Natural killer cell treated with Interleukin-12 subunit alpha and Interleukin-12 subunit beta and Interleukin-15 and Interleukin-18, amount 100 ng/mL, for 72 hours (primary cell): ENCODE data around the gene MRNIP. TPM values are rescaled to one million over a fixed set of nuclear protein-coding genes. Genes with fewer than 3 reads are reported as not detected.
"Not testable (repeated sequence)": the region's sequence is repeated elsewhere in the genome, so short reads cannot be mapped to it uniquely, and the experiment has no call there.

Experiments
- ATAC-seq, 2 donors: fragments of 150-1000 bp; cut with Tn5 transposase in 1 of 2; sonication (Bioruptor Pico), chemical (Tn5 transposase) in 1 of 2; 2 replicates each; pipeline ENCODE4 v1.10.0; 2021
- DNase-seq: peaks from one replicate; pipeline ENCODE4 v3.0.0; 2022; ENCODE audit warnings: low spot score
- H3K27ac Mint-ChIP-seq, 2 donors: 1 replicate in 1 of 2; 2 replicates in 1 of 2; pipeline ENCODE4 v1.8.0; 2022; ENCODE audit warnings: mixed read lengths in 2 of 2, mild to moderate bottlenecking in 1 of 2, moderate library complexity in 1 of 2
- H3K27me3 Mint-ChIP-seq, 2 donors: 1 replicate in 1 of 2; 2 replicates in 1 of 2; pipeline ENCODE4 v1.8.0; 2022; ENCODE audit warnings: mixed read lengths in 2 of 2
- H3K36me3 Mint-ChIP-seq: one replicate; pipeline ENCODE4 v1.8.0; 2022; ENCODE audit warnings: mixed read lengths
- H3K4me1 Mint-ChIP-seq, 2 donors: 1 replicate in 1 of 2; 2 replicates in 1 of 2; pipeline ENCODE4 v1.8.0; 2022; ENCODE audit warnings: low read depth in 2 of 2, mixed read lengths in 2 of 2, mild to moderate bottlenecking in 1 of 2
- H3K4me3 Mint-ChIP-seq: one replicate; pipeline ENCODE4 v1.8.0; 2022; ENCODE audit warnings: mixed read lengths
- H3K9me3 Mint-ChIP-seq: 2 replicates; pipeline ENCODE4 v1.8.0; 2022; ENCODE audit warnings: mixed read lengths
- total RNA-seq, 2 donors: library from RNA; stranded (reverse); gene quantifications; one replicate each; pipeline ENCODE4 v1.2.3, GENCODE V29; 2022

MRNIP gene
- total RNA-seq, 2 donors from 2014 or later: 15.9 to 25.2 TPM

GRCh38 chr5:179880066-179880650 is 21.5 kb upstream of the MRNIP start:
- peaks cover 9% of the 10 kb centered on the region for H3K9me3 Mint-ChIP-seq
- H3K4me1 Mint-ChIP-seq: no peaks in the 10 kb centered on the region
- no peak for DNase-seq
- peaks cover 27% of the 10 kb centered on the region for H3K36me3 Mint-ChIP-seq
- no peaks in the 10 kb centered on the region for H3K27me3 Mint-ChIP-seq
- ATAC-seq: peak in 1 of 2 donors; percentile 7
- no peak overlapping the region for H3K4me3 Mint-ChIP-seq
- H3K27ac Mint-ChIP-seq: no peak overlapping the region

- no peak overlapping the region for H3K27ac Mint-ChIP-seq
- H3K4me3 Mint-ChIP-seq: no peak overlapping the region
- no peaks in the 10 kb centered on the region for H3K27me3 Mint-ChIP-seq
- DNase-seq (no peak), ATAC-seq (peak in 1 of 2 donors; percentile 4)
- no peaks in the 10 kb centered on the region for H3K4me1 Mint-ChIP-seq
- peaks cover 9% of the 10 kb centered on the region for H3K9me3 Mint-ChIP-seq
- H3K36me3 Mint-ChIP-seq: peaks cover 22% of the 10 kb centered on the region
These were observed 21.0 kb upstream of the MRNIP start for GRCh38 chr5:179879690-179880010.

- Mint-ChIP-seq H3K4me1 (no peaks in the 10 kb centered on the region), H3K27ac (no peak overlapping the region), H3K9me3 (peaks cover 9% of the 10 kb centered on the region), H3K36me3 (peaks cover 17% of the 10 kb centered on the region), H3K27me3 (no peaks in the 10 kb centered on the region), H3K4me3 (no peak overlapping the region)
- ATAC-seq (no peak), DNase-seq (no peak)
These were observed 20.5 kb upstream of the MRNIP start for GRCh38 chr5:179879003-179879689.

- no peak for DNase-seq
- Mint-ChIP-seq H3K4me1 (no peaks in the 10 kb centered on the region), H3K27me3 (no peaks in the 10 kb centered on the region), H3K27ac (no peak overlapping the region), H3K4me3 (no peak overlapping the region), H3K9me3 (peaks cover 4% of the 10 kb centered on the region), H3K36me3 (peaks cover 9% of the 10 kb centered on the region)
- no peak for ATAC-seq
These were observed 19.8 kb upstream of the MRNIP start for GRCh38 chr5:179878222-179879002.

GRCh38 chr5:179876610-179876952 is 18.0 kb upstream of the MRNIP start:
- ATAC-seq (no peak), DNase-seq (no peak)
- Mint-ChIP-seq H3K27me3 (no peaks in the 10 kb centered on the region), H3K27ac (no peak overlapping the region), H3K9me3 (no peaks in the 10 kb centered on the region), H3K4me3 (no peak overlapping the region), H3K4me1 (no peaks in the 10 kb centered on the region), H3K36me3 (peaks cover 5% of the 10 kb centered on the region)

DNA sequence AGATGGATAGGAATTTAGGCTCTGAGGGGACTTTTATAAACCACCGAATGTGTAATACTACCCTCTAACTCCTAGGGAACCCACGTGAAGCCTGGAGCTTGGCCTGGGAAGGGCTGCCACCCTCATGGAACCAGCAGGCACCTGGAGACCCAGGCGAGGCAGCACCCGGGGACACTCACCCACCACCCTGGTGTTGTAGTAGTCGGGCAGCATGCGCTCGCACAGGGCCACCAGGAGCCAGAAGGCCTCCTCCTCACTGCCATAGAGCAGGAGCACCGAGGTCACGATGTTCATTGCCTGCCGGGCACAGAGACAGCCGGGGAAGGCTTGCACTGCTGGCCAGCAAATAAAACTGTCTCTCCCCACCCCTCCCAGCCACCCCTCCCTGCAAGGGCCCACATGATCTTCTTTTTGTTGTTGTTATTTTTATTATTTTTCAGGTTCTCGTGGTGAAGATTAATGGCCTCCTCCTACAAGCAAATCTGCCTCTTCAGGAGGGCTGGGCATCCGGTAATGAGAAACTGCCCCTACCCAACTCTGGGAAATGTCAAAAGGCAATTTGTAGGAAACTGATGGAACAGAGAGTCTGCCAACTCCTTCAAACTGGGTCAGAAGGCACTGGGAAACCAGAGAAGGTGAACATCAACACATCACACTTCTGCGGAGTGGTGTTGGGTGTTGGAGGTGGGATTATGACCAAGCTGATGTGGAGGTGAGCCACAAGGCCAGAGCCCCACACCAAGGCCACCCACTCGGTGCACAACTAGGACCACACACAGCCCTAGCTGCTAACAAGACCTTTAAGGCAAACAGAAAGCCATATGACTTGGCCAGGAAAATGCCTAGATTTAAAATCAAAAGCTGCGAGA is 17.4 kb upstream of the MRNIP start:
- Mint-ChIP-seq H3K36me3 (peaks cover 5% of the 10 kb centered on the region), H3K27me3 (no peaks in the 10 kb centered on the region), H3K4me3 (no peak overlapping the region), H3K27ac (no peak overlapping the region), H3K9me3 (no peaks in the 10 kb centered on the region), H3K4me1 (no peaks in the 10 kb centered on the region)
- DNase-seq: no peak
- ATAC-seq: no peak

DNA sequence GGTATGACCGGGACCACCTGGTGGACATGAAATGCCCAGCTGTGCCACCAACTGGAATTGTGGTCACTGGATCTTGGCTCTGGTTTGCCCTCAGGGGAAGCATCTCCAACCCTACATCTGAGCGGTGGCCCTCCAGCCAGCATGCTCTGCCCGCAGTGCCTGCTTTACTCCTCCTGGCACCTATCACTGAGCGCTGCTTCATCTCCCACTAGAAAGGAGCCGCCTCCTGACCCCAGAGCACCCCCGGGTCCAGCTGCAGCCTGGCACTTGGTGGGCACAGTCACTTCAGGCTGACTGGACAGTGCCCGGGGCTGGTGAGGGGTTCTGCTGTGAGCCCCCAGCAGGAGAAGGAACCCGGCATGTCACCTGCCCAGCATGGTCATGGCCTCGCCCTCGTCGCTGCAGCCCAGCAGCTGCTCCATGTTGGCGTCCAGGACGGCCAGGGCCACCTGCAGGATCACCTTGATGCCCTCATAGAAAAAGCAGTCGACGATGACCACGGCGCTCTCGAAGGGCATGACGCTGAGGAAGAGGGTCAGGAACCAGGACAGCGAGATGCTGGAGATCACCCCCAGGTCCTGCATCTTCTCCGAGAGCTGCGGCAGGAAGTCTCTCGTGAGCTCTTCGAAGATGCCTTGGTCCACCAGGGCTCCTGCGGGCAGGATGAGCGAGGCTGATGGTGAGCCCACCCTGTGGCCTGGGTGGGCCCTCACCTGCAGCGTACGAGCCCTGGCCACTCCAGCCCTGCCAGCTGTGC is 16.1 kb upstream of the MRNIP start:
- no peaks in the 10 kb centered on the region for H3K9me3 Mint-ChIP-seq
- ATAC-seq (no peak), DNase-seq (no peak)
- H3K27me3 Mint-ChIP-seq: no peaks in the 10 kb centered on the region
- H3K36me3 Mint-ChIP-seq: peaks cover 5% of the 10 kb centered on the region
- no peak overlapping the region for H3K4me3 Mint-ChIP-seq
- H3K4me1 Mint-ChIP-seq: no peaks in the 10 kb centered on the region
- no peak overlapping the region for H3K27ac Mint-ChIP-seq

DNA sequence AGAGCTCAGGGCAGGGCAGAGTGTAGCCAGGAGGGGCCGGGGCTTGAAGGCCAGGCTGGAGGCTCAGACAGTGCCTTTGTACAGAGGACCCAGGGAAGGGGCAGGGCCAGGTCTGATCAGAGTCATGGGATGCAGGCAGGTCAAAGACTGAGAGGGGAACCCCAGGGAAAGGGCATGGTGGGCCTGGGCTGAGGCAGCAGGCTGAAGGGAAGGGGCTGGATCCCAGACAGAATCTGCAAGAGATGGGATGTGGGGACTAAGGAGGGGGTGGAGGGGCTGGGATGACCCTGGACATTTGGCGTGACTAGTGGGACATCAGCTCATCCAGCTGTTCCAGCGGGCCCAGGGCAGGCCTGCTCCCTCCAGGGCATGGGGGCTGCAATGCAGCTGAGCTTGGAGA is 15.5 kb upstream of the MRNIP start:
- no peak overlapping the region for H3K4me3 Mint-ChIP-seq
- H3K27me3 Mint-ChIP-seq: no peaks in the 10 kb centered on the region
- no peaks in the 10 kb centered on the region for H3K4me1 Mint-ChIP-seq
- H3K9me3 Mint-ChIP-seq: no peaks in the 10 kb centered on the region
- H3K36me3 Mint-ChIP-seq: peaks cover 5% of the 10 kb centered on the region
- ATAC-seq (no peak), DNase-seq (no peak)
- no peak overlapping the region for H3K27ac Mint-ChIP-seq

DNA sequence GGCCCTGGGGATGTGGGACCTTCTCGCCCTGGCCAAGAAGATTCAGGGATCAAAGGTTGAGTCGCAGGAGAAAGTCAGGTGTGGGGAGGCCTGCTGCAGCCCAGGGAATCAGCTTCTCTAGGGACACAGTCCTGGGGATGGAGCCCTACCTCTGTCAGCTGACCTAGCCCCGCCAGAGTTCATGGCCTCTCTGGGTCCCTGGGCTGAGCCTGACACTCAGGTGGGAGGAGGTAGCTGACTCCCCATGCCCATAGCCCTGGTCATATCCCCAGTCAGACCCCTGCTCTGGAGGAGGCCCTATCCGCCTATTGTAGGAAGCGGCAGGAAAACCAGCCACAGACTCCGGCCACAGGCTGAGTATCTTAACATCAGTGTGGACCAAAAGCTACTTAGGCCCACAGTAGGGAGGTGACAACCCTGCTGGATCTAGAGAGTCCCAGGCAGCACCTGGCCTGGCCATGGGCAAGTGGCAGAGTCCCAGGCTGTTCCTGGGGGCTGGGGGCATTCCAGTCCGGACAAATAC is 15.0 kb upstream of the MRNIP start:
- Mint-ChIP-seq H3K27me3 (no peaks in the 10 kb centered on the region), H3K36me3 (peaks cover 5% of the 10 kb centered on the region), H3K4me1 (no peaks in the 10 kb centered on the region), H3K9me3 (no peaks in the 10 kb centered on the region), H3K4me3 (no peak overlapping the region), H3K27ac (no peak overlapping the region)
- ATAC-seq (peak in 1 of 2 donors; percentile 4), DNase-seq (no peak)

DNA sequence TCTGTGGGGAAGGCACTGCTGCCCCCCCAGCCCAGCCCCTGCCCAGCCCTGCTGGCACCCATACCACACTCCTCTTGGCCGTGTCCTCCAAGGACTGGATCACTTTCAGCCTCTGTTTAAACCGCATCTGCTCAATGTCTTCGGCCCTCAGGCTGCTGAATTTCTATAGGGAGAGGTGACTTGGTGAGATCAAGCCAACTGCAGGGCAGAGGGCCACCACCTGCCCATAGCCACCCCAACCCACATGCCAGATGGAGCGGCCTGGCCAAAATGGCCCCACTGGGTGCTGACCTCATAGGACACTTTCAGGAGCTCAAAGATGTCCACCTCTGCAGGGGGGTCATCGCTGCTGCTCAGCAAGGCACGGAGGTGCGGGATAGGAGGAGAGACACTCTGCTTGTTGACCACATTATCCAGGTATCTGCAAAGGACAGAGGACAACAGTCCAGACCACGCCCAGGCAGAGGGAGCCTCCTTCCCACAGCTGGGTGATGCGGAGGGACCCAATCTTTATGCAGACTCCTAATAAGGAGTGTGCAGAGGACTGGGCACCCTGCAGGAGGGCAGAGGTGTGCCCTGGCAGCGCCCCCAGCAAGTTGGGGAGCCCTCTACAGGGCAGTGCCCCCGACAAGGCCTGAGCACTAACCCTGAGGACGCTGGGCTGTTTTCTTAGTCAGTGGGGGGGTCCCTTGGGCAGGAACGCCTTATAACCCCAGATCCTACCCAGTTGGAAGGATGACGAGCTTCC is 14.4 kb upstream of the MRNIP start:
- no peak overlapping the region for H3K27ac Mint-ChIP-seq

DNA sequence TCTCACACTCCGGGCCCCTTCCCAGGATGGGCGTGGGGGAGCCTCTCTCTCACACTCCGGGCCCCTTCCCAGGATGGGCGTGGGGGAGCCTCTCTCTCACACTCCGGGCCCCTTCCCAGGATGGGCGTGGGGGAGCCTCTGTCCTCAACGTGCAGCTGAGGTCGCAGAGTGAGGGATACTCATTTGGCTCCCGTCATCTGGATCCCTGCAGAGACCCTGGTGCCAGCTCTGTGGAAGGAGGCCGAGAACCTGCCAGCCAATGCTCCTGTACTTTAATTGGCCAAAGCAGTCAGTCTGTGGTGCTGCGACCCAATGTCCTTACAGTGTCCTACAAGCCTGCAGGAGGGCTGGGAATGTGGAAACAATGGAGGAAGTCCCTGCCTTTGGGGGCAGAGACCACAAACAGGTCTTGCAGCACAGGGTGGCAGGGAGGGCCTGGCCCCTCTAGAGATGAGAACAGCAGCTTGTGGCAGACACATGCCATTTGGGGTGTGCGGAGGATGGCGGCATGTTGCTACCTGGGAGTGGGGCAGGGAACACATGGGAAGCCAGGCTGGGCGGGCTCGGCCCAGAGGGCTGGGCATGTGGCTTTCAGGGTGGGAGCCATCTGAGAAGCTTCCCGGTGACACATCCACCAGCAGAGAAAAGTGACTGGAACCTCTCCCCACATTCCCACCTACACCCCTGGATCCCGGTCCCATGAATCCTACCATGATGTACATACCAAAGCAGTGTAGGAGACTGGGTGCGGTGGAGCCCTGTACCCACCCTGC is 13.6 kb upstream of the MRNIP start:
- ATAC-seq (no peak), DNase-seq (no peak)
- Mint-ChIP-seq H3K36me3 (no peaks in the 10 kb centered on the region), H3K27me3 (no peaks in the 10 kb centered on the region), H3K4me3 (no peak overlapping the region), H3K4me1 (no peaks in the 10 kb centered on the region), H3K9me3 (no peaks in the 10 kb centered on the region), H3K27ac (no peak overlapping the region)

More for the DNA sequence above, 14.4 kb upstream of the MRNIP start:
- DNase-seq (no peak), ATAC-seq (no peak)
- peaks cover 5% of the 10 kb centered on the region for H3K36me3 Mint-ChIP-seq
- H3K4me1 Mint-ChIP-seq: no peaks in the 10 kb centered on the region
- H3K9me3 Mint-ChIP-seq: no peaks in the 10 kb centered on the region
- H3K27me3 Mint-ChIP-seq: no peaks in the 10 kb centered on the region
- H3K4me3 Mint-ChIP-seq: no peak overlapping the region

DNA sequence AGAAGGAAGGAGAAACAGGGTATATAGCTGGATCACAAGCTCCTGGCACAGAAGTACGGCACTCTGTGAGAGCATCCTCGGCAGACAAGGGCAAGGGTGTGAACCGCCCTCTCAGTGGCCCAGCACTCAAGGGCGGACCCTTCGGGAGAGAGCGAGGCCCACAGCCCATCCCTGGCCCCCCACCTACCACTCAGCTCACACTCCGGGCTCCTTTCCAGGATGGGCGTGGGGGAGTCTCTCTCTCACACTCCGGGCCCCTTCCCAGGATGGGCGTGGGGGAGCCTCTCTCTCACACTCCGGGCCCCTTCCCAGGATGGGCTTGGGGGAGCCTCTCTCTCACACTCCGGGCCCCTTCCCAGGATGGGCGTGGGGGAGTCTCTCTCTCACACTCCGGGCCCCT is 12.9 kb upstream of the MRNIP start:
- H3K36me3 Mint-ChIP-seq, ATAC-seq, H3K27me3 Mint-ChIP-seq, H3K9me3 Mint-ChIP-seq, H3K4me3 Mint-ChIP-seq, DNase-seq, H3K27ac Mint-ChIP-seq, H3K4me1 Mint-ChIP-seq: not testable (repeated sequence)
